Heart left ventricle (tissue), 13 donors: ENCODE data around the gene WDFY3.

Source experiments
- POLR2A ChIP-seq, 2 donors: fragments of 450-650 bp; IDR thresholded peaks; one replicate each; pipeline ENCODE4 v1.6.1; 2017; ENCODE audit warnings: antibody characterized with exemption in 2 of 2, mild to moderate bottlenecking in 2 of 2, moderate library complexity in 2 of 2
- TF ChIP-seq, protein P1 (sequence below), 12 donors: fragments of 200-600 bp; sonication (generic) in 4 of 12; IDR thresholded peaks; one replicate each; pipeline versions ENCODE4 v1.5.0 to v1.8.0; 2018 to 2022; ENCODE audit warnings: antibody characterized with exemption in 12 of 12, mild to moderate bottlenecking in 5 of 12
- donor health status: ischemic (EF 13 %, LVEDD 7.1; RV severe dilation, severe dysfunction).
- donor health status: DM: no; HTN: yes; CAD: no.
- donor health status: DM: no; HTN: no; CAD: no.
- donor health status: ischemic (EF 25% LVEDD 6.9; RV normal size, moderate dysfunction).
- donor health status: ischemic (EF 25% LVEDD 5.7; RV mildly dilated, moderate dysfunction).
- donor health status: ischemic (EF 35%, LVEDD 5.7; RV mildly dilated, moderate dysfunction).
- donor health status: nonischemic (EF 11% LVEDD 7.7; RV severe dilation, severe dysfunction).
- donor health status: DM: yes; HTN: yes; CAD: no.
- donor health status: PGD.
- donor health status: ischemic (EF 29% LVEDD 5.4; RV normal size, mild dysfunction).
- donor health status: nonischemic (EF 23%, LVEDD 6.1; RV moderate dilation, normal function).

DNA sequence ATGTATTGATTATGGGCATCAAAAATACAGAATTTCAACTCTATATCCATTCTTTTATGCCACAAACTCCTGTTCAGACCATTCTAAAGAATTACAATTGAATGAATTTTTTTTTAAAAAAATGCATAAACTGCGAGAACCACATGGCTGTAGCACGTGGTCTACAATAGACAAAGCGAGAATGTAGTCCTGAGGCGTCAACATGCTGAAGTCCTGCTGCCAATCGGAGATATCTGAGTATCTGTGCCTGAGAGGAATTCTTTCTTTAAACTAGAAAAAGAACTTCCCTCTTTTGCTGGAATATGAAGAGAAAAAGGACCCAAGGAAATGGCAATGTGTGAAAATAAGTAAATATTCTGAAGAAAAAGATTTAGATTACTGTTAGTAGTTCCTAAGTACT lies 277.9 kb downstream of the WDFY3 start:
- TF ChIP-seq POLR2A (IDR thresholded peaks at IDR 0.05): no peak
- TF ChIP-seq, protein P1, sequence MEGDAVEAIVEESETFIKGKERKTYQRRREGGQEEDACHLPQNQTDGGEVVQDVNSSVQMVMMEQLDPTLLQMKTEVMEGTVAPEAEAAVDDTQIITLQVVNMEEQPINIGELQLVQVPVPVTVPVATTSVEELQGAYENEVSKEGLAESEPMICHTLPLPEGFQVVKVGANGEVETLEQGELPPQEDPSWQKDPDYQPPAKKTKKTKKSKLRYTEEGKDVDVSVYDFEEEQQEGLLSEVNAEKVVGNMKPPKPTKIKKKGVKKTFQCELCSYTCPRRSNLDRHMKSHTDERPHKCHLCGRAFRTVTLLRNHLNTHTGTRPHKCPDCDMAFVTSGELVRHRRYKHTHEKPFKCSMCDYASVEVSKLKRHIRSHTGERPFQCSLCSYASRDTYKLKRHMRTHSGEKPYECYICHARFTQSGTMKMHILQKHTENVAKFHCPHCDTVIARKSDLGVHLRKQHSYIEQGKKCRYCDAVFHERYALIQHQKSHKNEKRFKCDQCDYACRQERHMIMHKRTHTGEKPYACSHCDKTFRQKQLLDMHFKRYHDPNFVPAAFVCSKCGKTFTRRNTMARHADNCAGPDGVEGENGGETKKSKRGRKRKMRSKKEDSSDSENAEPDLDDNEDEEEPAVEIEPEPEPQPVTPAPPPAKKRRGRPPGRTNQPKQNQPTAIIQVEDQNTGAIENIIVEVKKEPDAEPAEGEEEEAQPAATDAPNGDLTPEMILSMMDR (IDR thresholded peaks at IDR 0.05): no peak
